Fibroblast of mammary gland (primary cell): ENCODE data around the gene RNF10.
A peak's percentile ranks its signal among the peaks of the same experiment; 100 is the strongest.

Experiments
- DNase-seq: peaks from one replicate; pipeline ENCODE4 v3.0.0-alpha.2; 2010; ENCODE audit warnings: low read depth
- H3K4me3 ChIP-seq: 2 replicates; pipeline ENCODE4 v1.5.1; 2011; ENCODE audit warnings: low read depth, mild to moderate bottlenecking, low read length, moderate library complexity; ENCODE audit not compliant: control insufficient read depth
- TF ChIP-seq, protein P1 (sequence below): conservative IDR thresholded peaks from 2 replicates; pipeline ENCODE4 v1.5.1; 2011; ENCODE audit warnings: low read depth, low read length, inconsistent platforms; ENCODE audit not compliant: control insufficient read depth, insufficient read depth

The RNF10 gene

DNA sequence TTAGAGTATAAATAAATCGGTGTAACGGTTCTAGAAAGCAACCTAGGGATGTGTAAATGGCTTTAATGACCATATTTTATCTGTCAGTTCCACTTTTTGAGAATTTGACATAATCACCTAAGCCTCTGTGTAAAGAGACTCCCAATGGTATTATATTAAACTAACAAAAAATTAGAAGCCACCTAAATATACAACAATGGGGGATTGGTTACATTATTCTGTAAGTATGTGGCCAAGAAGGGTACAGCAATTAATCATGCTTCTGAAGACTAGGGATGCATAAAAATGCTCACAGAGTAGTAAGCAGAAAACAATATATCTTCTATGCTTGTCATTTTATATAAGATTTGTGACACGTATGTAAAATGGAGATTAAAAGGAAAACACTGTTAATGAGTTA, 10.5 kb downstream of the RNF10 start:
- TF ChIP-seq, protein P1, sequence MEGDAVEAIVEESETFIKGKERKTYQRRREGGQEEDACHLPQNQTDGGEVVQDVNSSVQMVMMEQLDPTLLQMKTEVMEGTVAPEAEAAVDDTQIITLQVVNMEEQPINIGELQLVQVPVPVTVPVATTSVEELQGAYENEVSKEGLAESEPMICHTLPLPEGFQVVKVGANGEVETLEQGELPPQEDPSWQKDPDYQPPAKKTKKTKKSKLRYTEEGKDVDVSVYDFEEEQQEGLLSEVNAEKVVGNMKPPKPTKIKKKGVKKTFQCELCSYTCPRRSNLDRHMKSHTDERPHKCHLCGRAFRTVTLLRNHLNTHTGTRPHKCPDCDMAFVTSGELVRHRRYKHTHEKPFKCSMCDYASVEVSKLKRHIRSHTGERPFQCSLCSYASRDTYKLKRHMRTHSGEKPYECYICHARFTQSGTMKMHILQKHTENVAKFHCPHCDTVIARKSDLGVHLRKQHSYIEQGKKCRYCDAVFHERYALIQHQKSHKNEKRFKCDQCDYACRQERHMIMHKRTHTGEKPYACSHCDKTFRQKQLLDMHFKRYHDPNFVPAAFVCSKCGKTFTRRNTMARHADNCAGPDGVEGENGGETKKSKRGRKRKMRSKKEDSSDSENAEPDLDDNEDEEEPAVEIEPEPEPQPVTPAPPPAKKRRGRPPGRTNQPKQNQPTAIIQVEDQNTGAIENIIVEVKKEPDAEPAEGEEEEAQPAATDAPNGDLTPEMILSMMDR: no peak
- H3K4me3 ChIP-seq: no peak overlapping the region
- no peak for DNase-seq

DNA sequence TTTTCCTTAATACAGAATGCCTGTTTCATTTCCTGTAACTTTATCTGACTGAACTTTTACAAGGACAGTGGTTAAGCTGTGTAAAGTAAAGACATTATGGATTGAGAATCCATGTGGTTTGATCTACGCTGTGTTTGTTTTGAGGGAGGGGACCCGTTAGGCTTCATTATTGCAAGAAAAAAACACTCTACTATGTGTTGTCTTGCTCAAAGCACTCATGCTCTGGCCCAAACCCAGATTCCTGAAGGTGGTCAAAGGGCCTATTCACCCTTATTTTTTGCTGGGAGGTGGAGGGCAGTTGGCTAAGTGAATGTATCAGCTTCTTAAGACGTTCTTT, 11.9 kb downstream of the RNF10 start:
- no peak for DNase-seq
- TF ChIP-seq, protein P1: no peak
- H3K4me3 ChIP-seq: no peak overlapping the region

DNA sequence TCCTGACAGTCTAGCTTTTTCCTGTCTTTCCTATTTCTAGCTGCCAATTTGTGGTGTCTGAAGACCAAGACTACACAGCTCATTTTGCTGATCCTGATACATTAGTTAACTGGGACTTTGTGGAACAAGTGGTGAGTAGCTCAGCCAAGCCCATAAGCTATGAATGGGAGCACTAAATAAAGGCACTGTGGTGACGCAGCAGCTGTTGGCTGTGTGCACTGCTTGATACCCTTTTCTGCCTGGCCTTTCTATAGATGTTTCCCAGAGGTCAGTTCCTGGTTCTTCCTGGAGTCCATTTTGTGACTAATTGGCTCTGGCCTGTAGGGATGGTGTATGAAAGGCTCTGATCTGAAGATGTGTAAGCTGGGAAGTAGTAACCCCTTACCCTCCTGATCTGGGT, 20.5 kb downstream of the RNF10 start:
- H3K4me3 ChIP-seq: no peak overlapping the region
- DNase-seq: no peak
- TF ChIP-seq, protein P1: no peak

DNA sequence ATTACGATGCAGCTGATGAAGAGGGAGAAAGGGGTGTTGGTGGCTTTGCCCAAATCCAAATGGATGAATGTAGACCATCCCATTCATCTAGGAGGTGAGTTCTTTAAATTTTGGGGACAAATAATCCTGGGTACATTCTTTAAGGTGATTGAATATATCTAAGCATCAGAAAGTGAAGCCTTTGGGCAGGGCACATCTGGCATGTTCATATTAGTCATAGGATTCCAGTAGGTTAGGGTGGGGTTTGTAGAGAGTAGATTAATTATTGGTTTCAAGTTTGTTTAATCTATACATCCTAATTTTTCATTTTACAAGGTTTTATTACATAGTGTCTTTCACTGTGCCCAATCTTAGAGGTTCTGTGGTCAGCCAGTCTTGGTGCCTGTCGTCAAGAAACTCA, 23.4 kb downstream of the RNF10 start:
- DNase-seq: no peak
- no peak overlapping the region for H3K4me3 ChIP-seq
- TF ChIP-seq, protein P1: no peak

DNA sequence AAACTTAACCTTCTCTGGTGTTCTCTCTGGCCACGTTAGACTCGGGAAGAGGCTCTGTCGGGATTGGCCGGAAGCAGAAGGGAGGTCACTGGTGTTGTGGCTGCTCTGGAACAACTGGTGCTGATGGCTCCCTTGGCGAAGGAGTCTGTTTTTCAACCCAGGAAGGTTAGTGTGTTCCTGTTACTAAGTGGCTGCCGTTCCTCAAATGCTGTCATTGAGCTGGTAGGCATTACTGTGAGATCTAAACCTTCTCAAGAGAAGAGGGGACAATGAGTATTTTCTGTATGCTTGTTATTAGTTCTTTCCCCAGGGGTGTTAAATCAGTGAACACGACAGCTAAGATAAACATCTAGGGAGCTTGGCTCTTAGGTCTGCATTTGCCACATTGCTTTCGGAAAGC, 28.8 kb downstream of the RNF10 start:
- TF ChIP-seq, protein P1: no peak
- no peak overlapping the region for H3K4me3 ChIP-seq
- no peak for DNase-seq

DNA sequence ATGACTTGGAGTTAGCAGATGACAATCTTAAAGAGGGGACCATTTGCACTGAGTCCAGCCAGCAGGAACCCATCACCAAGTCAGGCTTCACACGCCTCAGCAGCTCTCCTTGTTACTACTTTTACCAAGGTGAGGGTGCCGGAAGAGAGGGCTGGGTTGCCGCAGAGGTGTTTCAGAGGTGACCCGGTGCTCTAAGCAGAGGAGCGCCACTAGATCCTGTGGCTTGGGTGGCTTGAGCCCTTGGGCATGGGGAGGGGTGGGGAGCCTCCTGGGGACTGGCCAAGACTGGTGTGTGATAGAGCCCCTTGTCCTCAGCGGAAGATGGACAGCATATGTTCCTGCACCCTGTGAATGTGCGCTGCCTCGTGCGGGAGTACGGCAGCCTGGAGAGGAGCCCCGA, 29.3 kb downstream of the RNF10 start:
- TF ChIP-seq, protein P1: no peak
- no peak for DNase-seq
- H3K4me3 ChIP-seq: no peak overlapping the region

DNA sequence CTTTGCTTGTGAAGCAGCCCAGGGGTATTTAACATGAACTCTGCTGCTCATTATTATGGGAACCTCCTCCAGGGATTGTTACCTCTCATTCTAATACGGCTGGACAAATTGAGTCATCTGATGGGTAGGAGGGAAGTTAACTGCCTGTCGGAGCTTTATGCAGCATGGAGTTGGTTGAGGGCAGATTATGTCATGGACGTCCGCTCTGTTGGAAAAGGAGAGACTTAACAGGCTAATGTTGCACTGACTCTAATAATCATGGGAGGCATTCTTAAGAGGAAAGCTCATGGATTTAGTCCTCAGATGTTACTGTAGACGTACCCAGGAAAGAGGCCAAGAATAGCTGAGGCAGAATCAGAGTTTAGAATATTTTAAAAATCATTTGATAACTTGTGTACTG, 37.1 kb downstream of the RNF10 start:
- DNase-seq: peak; percentile 84
- TF ChIP-seq, protein P1: no peak
- no peak overlapping the region for H3K4me3 ChIP-seq
